ENCODE data around the gene SBF1.
"Not testable (repeated sequence)": the region's sequence is repeated elsewhere in the genome, so short reads cannot be mapped to it uniquely, and the experiment has no call there.

The SBF1 gene

DNA sequence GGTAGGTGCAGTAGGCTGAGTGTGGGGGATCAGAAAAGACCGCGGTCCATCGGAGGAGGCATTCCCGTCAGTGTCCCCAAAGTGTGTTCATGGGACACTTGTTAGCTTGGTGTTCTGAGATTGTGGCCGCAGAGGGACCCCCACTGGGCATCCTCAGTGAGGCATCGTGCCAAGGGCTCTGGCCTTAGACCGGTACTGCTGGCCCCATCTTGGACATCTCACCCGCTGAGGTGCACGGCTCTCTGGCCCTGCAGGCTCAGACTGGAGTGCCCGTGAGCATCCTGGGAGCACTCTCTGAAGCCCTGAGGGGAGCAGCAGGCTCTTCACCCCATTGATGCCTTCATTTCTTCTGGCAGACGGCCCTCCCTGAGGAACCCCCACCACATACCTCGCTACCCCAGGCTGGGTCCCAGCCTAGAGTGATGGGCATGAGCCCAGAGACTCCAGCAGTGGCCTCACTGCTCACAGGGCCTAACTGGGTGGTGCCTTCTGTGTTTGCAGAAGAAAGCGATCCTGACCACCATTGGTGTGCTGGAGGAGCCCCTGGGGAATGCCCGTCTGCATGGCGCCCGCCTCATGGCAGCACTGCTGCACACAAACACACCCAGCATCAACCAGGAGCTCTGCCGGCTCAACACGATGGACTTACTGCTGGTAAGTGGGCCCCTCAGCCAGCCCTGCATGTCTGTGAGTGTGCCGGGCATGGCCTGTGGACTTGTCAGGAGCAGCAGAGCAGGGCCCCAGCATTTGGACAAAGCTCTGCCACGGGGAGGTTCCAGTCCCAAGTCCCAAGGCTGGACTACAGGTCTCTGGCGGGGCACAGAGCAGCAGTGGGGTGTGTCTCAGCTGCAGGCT lies 51.6 kb downstream of the SBF1 start:
- DNase-seq, result no peak

DNA sequence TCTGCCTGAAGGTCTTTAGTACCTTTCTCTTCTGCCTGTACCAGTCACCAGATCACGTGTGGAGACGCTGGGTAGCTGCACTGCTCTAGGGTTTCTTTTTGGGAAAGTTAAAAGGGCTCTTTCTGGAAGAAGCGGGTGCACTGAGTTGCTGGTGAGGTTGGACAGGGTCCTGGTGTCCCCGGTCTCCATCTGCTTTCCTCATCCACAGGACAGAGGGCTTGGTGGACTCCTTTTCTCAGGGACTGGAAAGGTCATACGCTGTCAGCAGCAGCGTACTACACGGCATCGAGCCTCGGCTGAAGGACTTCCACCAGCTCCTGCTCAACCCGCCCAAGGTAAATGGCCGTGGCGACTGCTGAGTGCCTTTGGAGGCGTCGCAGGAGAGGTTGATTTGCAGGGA lies 52.8 kb downstream of the SBF1 start:
- no peak for DNase-seq

DNA sequence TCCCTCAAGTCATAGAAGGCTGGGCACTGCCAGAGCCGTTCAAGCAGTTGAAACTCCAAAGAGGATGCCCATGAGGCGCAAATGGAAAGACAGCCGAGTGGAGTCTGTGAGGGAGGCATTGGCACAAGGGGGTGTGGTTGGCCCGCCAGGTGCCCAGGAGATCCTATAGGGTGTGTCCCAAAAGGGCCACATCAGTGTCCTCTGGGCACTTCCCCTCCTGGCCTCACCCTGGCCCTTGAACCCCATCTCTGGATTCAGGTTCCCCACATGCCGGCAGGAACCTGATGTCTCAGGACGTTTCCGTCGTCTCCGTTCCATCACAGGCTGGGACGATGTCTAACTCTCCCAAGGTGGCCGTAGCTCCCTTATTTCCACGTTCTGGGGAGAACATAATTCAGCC lies 54.3 kb downstream of the SBF1 start:
- DNase-seq, result no peak

DNA sequence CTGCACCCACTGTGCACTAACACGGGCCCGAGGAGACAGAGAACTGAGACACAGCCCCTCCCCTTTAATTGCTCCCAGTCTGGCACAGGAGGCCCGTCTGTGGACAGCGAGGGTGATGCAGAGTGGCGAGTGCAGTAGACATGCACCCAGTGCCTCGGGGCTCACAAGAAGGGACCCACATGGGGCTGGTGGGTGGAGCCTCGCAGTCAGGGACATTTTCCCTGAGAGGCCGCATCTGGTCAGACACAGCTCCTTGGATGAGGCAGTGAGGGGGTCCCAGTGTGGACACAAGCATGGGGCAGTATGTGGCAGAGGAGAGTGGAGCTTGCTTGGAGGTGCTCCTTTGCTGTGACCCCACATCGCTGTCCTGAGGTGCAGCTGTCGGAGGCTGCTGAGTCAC lies 54.8 kb downstream of the SBF1 start:
- no peak for DNase-seq

DNA sequence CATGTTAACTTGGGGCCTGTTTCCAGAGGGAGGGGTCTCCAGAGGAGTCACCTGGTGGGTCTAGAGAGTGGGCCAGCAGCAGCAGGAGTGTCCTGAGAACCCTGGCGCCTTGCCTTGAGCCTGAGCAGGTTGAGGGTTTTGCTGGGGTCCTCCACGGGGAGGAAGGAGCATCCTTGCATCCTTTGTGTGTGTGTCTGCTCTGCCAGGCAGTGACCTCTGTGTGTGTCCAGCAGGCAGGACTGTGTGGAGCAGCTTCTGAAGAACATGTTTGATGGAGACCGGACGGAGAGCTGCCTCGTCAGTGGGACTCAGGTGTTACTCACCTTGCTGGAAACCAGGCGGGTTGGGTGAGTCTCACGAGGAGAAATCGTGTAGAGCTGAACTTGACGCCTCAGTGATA lies 55.7 kb downstream of the SBF1 start:
- no peak for DNase-seq

DNA sequence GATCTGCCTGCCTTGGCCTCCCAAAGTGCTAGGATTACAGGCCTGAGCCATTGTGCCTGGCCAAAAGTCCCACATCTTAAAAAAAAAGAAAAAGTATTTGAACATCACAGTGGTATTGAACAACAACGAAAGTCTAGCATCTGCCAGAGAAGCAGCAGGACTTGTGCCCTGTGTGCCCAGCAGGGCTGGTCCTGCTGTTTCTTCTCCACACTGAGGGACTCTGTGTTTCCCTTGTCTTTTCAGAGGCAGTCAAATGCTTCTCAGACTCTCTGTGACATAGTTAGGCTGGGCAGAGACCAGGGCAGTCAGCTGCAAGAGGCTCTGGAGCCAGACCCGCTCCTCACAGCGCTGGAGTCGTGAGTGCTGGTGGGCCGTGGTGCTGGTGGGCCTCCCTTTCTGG lies 56.2 kb downstream of the SBF1 start:
- DNase-seq, result no peak

DNA sequence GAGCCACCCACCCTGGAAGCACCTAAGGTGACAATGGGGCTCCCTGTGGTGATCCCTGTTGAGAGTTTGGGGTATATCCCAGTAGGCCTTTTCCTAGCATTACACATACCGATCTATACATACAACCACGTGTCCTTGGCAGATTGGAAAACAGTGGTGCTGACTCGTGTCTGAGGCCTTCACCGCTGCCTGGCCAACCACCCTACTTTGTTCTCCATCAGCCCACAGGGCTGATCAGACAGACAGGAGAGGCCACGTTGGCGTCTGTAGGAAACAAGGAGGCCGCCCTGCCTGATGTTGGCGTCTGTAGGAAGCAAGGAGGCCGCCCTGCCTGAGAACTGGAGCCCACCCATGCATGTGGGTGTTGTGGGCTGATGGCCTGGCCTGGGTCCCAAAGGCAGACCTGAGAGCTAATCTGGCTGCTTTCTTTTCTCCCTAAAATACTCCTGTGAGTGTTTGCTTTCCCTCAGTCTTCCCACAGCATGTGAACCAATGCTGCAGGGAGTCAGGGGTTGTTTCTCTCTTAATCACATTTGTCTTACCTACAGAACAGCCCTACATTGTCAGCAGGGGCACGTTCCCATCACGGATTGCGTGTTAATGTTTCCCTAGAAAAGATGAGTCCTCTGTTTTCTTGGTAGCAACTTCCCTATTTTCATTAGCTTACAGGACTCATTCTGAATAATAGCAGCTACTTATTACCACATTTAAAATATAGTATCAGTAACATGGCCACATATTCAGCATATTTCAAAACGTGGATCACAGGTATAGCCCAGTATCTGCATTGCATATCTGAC lies 57.2 kb downstream of the SBF1 start:
- no peak for DNase-seq

DNA sequence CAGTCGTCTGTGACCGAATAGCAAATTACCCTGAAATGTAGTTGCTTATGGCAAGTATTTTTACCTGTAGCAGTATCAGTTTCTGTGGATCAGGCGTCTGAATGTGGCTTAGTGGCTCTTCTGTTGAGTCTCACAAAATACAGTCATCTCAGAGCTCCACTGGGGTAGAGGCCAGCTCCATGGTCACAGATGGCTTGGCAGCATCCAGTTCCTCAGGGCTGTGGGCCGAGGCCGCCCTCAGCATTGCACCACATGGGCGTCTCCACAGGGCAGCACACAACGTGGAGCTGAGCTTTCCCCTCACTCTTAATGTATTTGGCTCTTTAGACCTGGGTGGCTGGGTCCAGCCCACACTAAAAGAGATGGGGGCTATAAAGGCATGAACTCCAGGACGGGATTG lies 57.8 kb downstream of the SBF1 start:
- DNase-seq, result no peak

DNA sequence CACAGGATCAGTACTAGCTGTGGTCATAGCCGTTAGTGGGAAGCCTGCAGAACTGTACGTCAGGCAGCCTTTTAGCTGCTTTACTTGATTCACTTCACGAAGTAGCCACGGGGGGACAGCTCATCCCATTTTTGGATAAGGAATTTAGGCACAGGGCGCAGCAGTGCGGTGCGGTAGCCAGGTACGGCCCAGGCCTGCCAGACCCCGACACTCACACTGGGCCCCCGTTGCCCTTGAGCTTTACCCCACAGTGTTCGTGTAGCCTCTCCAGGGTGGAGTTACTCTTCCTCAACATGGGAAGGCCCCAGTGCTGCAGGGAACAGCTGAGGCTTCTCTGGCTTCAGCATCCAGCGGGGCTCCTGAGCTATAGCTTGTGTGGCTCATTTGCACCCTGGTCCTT lies 59.4 kb downstream of the SBF1 start:
- no peak for DNase-seq

DNA sequence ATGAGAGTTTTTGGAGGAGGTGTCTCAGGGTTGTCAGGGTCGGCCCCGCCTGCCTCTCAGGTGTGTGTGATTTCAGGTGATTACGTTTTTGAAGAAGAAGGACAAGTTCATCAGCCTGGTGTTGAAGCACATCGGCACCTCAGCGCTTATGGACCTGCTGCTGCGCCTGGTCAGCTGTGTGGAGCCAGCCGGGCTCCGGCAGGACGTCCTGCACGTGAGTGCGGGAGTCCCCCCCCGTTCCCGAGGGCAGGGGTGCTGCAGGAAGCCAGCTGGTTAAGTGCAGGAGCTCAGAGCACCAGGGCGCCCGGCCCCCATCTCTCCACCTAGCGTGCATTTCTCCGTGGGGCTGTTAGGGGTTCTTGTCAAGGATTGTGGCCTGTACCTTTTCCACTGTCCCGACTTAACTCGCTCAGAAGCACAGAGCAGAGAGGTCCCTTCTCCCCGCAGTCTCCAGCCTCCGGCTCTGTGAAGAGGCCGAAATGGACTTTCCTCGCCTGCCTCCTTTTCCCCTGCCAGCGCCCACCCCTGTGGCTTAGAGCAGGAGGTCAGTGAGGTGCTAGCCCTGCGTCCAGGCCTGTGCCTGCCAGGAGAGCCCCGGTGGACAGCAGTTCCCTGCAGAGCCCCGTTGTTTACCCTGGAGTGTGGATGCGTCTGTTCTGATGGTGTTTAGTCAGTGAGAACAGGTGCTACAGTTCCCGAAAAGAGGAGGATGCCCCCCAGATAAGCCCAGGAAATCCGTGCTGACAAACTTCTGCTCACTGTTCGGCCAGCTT lies 60.2 kb downstream of the SBF1 start:
- no peak for DNase-seq

DNA sequence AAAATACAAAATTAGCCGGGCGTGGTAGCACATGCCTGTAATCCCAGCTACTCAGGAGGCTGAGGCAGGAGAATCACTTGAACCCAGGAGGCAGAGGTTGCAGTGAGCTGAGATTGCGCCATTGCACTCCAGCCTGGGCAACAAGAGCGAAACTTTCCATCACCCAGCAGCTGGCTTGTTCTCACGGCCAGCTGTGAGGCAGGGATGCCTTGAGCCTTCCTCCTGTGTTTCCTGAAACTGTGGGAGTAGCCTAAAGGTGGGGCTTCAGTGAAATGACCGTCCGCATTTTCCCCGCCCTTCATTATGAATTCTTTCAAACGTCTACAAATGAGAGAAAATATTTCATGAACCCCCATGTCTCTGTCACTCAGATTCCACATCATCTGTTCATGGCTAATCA lies 65.9 kb downstream of the SBF1 start:
- not testable (repeated sequence) for DNase-seq

DNA sequence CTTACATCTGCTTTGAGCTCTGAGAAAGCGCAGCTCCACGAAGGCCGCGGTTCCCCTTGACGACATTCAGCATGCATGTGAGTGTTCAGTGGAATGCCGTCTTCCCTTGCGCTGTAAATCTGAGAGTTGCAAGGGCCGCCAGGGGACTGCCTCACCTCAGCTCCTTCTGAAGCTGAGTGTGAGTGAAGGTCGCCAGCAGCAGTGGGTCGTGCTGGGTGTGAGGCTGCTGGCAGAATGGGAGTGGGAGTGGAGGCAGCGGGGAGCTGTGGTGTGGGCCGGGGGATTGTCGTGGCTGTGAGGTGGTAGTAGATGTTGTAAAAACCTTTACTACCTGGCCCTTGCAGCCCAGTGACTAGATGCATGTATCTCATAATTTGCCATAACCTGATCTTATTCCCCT lies 66.5 kb downstream of the SBF1 start:
- no peak for DNase-seq

DNA sequence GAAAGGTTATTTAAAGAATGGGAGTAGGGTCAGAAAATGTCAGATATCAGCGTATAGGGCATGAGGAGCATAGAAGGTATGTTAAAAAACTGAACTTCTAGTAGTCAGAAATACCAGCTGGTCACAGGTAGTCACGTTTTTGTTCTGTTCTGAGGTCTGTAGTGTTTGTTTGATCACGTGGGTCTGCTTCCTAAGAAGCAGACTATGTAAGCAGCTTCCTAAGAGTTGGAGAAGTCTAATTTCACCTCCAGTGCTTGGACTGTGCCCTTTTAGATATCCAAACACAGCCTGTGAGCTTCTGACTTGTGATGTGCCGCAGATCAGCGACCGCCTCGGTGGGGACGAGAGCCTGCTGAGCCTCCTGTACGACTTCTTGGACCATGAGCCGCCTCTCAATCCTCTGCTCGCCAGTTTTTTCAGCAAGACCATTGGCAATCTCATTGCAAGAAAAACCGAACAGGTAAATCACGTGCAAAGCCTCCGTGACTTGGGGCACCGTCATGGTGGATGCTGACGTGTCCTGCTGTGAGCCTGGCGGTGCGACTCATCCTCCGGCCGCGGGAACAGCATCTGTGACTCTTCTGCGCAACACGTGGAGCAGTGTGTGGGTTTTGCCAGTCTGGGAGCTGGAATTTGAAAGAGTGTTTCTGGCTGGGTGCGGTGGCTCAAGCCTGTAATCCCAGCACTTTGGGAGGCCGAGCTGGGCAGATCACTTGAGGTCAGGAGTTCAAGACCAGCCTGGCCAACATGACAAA lies 68.2 kb downstream of the SBF1 start:
- no peak for DNase-seq

DNA sequence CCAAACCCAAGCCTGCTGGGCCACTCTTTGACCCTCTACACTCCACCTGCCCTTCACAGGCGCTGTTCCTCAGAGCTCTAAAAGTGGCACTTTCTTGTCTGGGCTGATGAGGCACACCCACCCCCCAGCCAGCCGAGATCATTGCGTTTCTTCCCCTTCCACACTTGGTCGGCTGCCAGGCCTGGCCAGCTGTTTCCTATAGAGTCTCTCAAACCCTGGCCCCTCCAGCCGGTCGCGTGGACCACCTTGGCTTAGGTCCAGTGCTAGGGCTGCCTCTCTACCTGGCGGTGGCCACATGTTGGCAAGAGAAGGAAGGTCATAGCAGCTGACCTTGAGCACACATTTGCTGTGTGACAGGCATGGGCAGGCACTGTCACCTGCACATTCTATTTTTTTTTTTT lies 71.1 kb downstream of the SBF1 start:
- no peak for DNase-seq

DNA sequence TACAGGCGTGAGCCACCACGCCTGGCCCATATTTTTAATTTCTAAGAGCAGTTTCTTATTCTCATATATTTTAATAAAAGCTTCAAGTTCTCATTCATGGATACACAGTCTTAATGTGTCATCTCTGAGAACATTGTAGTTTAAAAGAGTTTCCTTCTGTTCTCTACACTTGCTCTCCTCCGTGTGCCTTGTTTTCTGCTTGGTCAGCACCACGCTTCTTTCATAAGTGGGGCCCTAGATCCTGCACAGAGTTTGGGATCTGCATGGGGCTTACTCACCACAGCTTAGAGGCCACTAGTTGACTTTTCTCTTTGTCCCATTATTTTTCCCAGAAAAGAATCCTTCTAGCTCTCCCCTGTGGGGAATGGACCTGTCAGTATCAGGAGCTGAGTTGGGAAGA lies 72.9 kb downstream of the SBF1 start:
- DNase-seq, result no peak

DNA sequence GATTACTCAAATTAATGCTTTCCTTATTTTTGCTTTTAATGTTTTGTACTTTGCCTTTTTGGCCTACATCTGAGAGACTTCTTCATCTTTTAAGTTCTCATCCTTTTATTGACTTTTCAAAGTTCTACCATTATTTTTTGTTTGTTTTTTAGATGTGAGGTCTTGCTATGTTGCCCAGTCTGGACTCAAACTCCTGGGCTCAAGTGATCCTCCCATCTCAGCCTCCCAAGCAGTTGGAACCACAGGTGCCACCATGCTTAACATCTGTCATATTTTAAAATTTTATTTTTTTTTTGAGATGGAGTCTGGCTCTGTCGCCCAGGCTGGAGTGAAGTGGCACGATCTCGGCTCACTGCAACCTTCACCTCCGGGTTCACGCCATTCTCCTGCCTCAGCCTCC lies 73.9 kb downstream of the SBF1 start:
- no peak for DNase-seq

DNA sequence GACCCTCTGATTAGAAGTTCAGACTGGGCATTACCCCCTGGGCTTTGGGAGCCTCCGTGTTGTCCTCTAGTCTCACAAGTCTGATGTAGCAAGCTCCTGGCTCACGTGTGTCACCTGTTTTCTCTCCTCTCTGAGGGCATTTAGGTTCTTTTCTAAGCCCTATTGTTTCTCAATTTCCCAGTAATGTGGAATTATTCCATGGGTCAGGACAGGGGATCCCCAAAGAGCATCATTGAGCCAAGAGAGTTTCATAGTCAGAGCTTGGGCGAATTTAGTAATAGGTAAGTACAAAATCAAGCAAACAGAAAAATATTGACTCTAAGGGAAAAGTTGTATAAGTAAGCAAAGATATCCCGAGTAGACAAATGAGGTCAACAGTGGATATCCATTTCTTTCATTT lies 74.4 kb downstream of the SBF1 start:
- no peak for DNase-seq

DNA sequence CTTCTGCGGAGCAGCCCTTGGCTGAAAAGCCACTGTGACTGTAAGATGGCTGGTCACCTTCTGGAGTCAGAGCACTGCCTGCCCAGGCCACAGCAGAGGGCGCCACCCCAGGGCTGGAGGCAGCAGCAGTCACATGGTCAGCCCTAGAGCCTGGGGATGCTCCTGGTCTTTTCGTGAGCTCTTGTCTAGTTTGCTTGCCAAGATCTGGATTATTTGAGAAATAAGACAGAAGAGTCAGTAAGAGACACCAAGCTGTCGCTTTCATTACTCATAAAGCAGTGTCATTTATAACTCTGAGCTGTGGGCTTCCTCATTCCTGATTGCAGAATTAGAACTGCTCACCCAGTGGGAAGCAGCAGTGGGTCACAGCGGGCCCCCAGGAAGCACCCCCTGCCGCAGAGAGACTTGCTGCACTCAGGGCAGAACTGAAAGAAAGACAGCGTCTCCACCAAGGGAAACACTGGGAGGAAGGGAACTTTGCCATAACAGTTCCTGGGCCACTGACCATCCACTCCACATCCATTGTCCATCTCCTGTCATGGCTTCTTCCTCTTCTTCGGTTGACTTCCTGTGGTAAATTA lies 75.0 kb downstream of the SBF1 start:
- DNase-seq, result peak; percentile 52

DNA sequence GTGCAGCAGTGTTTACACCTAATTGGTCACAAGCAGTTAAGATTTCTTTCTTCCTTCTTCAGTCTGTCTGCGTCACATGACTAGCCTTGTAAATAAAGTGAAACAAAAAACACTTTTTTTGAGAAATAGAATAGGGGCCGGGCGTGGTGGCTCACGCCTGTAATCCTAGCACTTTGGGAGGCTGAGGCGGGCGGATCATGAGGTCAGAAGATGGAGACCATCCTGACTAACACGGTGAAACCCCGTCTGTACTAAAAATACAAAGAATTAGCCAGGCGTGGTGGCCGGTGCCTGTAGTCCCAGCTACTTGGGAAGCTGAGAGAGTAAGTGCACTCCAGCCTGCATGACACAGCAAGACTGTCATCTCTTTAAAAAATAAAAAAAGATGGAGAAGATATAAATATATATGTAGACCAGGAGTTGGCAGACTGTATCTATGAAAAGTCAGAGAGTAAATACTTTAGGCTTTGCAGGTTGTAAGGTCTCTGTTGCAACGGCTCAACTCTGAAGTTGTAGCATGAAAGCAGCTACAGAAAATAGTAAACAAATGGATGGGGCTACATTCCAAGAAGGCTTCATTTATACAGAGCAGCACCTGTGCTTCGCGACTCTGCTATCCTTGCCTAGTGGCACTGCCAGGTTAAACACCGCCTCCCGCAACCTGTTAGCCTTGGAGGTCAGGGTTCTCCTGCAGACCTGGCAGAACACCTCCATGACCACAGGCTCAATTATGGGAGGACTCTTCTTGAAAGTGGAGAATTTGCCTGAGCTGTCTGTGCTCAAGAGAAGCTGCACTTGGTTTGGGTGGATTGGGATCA lies 75.8 kb downstream of the SBF1 start:
- DNase-seq, result no peak

DNA sequence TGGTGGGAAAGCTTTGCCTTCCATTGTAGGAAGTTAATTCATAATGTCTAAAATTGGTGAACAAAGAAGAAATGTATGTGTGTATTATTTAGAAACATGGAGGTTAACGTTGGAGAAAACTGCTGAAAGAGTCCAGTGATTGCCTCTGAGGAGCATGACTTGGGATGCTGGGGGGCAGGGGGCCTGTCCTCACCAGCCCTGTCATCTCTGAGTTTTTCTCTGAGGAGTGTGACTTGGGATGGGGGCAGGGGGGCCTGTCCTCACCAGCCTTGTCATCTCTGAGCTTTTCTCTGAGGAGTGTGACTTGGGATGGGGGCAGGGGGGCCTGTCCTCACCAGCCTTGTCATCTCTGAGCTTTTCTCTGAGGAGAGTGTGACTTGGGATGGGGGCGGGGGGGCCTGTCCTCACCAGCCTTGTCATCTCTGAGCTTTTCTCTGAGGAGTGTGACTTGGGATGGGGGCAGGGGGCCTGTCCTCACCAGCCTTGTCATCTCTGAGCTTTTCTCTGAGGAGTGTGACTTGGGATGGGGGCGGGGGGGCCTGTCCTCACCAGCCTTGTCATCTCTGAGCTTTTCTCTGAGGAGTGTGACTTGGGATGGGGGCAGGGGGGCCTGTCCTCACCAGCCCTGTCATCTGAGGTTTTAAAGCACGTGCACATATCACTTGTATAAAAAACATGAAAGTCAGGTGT lies 77.3 kb downstream of the SBF1 start:
- DNase-seq, result not testable (repeated sequence)
